Mucosa of descending colon (tissue), 3 donors: ENCODE results near the gene TOP2A. TPM values are rescaled to one million over a fixed set of nuclear protein-coding genes. Genes with fewer than 3 reads are reported as not detected.

ENCODE experiments used
- ATAC-seq: fragments of 200-7000 bp; cut with Tn5 transposase; one replicate; pipeline ENCODE4 v1.9.1; 2020; ENCODE audit warnings: mild to moderate bottlenecking, moderate library complexity
- DNase-seq, 3 donors: peaks; one replicate each; pipeline ENCODE4 v3.0.0-alpha.2; 2020
- H3K36me3 ChIP-seq: fragments of 200-600 bp; one replicate; pipeline ENCODE4 v1.8.0; 2021; ENCODE audit warnings: low read depth, mild to moderate bottlenecking
- H3K4me1 ChIP-seq: fragments of 200-600 bp; one replicate; pipeline ENCODE4 v1.8.0; 2021; ENCODE audit warnings: low read depth, mild to moderate bottlenecking
- H3K4me3 ChIP-seq: fragments of 200-600 bp; one replicate; pipeline ENCODE4 v1.8.0; 2021; ENCODE audit warnings: mild to moderate bottlenecking
- H3K9me3 ChIP-seq: fragments of 200-600 bp; one replicate; pipeline ENCODE4 v1.8.0; 2021; ENCODE audit warnings: mild to moderate bottlenecking
- intact Hi-C, 2 donors: fragments of 100-400 bp; cut with DNase I in 1 of 2; cut with micrococcal nuclease in 1 of 2; formaldehyde crosslinking; loops; one replicate each; pipeline versions ENCODE4 v1.11.0 to v1.11.1; 2022; cut with DNase I, micrococcal nuclease
- total RNA-seq, 3 donors: library from RNA; stranded (reverse); fragmentation: NEBNext Ultra II Directional in 2 of 3; extraction: Animal tissue kit (Norgen Biotek cat#: 25700) in 2 of 3; gene quantifications; one replicate each; pipeline versions ENCODE4 v1.2.1 to v1.2.4, GENCODE V29; 2021 to 2023
- TF ChIP-seq, protein P1 (sequence below): fragments of 200-600 bp; IDR thresholded peaks from one replicate; pipeline ENCODE4 v1.8.0; 2022; ENCODE audit warnings: antibody characterized with exemption, mild to moderate bottlenecking
- donor health status: DM: no; HTN: no; CAD: no; lungs with moderate emphysema.
- donor health status: DM: no; HTN: no; CAD: no.
- donor health status: DM: no; HTN: yes; CAD: no.

TOP2A gene
- total RNA-seq, 3 donors from 2014 or later, result 6.9 to 50.1 (median 11.4) TPM

DNA sequence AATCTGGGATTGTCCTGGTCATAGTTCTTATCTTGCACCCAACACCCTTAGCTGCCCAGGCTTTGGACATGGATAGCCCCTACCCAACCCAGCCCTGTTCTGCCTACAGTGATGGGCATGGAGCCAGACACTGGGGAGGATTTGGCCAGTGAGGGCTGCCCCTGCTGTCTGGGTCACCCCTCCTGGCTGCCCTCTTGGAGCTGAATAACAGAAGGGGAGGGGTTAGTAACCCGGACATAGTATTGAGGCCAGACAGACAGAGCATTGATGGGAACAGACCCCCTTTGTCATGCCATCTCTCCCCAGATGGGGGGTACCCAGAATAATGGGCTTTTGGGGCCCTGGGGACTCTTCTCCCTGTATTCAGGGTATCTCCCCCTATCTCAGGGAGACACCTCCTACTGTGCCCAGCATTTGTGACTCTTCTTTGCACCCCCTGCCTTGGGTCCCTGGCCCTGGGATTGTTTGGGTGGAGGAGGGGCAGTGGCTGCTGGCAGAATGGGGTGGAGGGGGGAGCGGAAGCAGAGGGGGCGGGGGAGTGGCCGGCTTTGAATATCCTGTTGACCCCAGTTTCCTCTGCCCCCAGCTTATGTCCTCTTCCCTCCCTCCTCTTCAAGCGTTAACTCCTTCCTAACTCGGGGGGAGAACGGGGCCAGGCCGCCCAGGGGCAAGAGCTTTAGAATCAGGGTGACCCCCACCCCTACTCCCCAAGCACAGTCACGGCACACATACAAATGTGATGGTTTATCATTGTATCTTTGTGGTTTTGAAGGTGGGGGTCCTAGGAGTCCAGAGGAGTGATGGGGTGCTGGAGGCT lies 70.2 kb downstream of the TOP2A start:
- peaks cover 8% of the 10 kb centered on the region for H3K36me3 ChIP-seq
- no peak for ATAC-seq
- peaks cover 55% of the 10 kb centered on the region for H3K4me1 ChIP-seq
- TF ChIP-seq, protein P1, sequence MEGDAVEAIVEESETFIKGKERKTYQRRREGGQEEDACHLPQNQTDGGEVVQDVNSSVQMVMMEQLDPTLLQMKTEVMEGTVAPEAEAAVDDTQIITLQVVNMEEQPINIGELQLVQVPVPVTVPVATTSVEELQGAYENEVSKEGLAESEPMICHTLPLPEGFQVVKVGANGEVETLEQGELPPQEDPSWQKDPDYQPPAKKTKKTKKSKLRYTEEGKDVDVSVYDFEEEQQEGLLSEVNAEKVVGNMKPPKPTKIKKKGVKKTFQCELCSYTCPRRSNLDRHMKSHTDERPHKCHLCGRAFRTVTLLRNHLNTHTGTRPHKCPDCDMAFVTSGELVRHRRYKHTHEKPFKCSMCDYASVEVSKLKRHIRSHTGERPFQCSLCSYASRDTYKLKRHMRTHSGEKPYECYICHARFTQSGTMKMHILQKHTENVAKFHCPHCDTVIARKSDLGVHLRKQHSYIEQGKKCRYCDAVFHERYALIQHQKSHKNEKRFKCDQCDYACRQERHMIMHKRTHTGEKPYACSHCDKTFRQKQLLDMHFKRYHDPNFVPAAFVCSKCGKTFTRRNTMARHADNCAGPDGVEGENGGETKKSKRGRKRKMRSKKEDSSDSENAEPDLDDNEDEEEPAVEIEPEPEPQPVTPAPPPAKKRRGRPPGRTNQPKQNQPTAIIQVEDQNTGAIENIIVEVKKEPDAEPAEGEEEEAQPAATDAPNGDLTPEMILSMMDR, result no peak
- no peaks in the 10 kb centered on the region for H3K9me3 ChIP-seq
- DNase-seq, result peak in 1 of 3 donors; percentile 42
- intact Hi-C loops, result no loop called here
- H3K4me3 ChIP-seq, result no peak overlapping the region

DNA sequence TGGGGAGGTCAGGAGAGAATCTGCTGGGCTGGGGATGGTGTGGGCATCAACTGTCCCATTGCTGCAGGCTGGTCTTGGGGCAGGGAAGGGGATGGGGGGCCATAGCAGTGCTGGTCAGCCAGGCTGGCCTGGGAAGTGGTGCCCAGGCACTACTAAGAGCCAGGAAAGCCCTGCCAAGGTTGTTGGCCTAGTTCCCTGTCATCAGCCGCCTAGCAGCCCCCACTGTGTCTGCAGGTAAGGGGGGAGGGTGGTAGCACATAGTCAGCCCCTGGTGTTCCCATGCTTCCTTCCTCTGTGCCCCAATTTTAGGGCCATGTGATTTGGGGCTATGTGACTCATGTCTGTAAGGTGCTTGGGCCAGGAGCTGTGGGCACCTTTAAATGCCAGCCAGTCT lies 70.9 kb downstream of the TOP2A start:
- no peaks in the 10 kb centered on the region for H3K9me3 ChIP-seq
- TF ChIP-seq, protein P1, result no peak
- no peak overlapping the region for H3K4me3 ChIP-seq
- H3K36me3 ChIP-seq, result peaks cover 2% of the 10 kb centered on the region
- ATAC-seq, result no peak
- peaks cover 55% of the 10 kb centered on the region for H3K4me1 ChIP-seq
- DNase-seq, result no peak
- intact Hi-C loops, result no loop called here

DNA sequence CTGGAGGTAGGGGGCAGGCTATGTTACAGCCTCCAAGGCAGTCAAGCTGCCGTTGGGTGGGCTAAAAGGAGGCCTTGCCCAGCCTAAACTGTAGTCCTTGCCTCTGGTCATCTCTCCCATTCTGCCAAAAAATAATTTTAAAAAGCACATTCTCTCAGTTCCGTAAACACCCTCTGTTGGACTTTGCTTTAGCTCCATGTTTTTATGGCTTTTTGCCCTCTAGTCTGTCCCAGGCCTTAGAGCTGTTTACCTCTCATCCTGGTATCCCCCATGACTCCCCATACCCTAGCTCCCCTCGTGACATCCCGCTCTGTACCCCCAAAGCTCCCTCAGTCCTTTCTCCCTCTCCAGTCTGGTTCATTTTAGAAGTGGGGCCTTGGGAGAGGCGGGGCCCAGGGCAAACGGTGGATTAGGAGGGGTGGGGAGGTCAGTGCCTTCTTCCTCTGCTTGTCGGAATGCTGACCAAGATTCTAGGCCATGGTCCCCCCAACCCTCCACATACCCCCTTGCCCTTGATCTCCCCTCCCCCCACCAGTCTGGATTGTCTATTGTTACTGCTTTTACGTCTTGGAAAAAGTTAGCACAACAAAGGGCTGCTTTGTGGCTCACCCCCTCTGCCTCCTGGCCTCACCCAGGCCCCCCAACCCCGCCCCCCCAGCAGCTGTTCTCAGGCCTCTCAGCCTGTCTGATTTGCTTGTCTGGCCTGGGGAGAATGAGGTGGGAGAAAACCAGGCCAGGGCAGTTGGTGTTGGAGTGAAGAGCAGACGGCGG lies 71.5 kb downstream of the TOP2A start:
- TF ChIP-seq, protein P1, result no peak
- Histone ChIP-seq H3K4me1 (peaks cover 55% of the 10 kb centered on the region), H3K4me3 (no peak overlapping the region), H3K9me3 (no peaks in the 10 kb centered on the region), H3K36me3 (no peaks in the 10 kb centered on the region)
- intact Hi-C loops, result no loop called here
- ATAC-seq (peak; percentile 7), DNase-seq (peak in 1 of 3 donors; percentile 52)

DNA sequence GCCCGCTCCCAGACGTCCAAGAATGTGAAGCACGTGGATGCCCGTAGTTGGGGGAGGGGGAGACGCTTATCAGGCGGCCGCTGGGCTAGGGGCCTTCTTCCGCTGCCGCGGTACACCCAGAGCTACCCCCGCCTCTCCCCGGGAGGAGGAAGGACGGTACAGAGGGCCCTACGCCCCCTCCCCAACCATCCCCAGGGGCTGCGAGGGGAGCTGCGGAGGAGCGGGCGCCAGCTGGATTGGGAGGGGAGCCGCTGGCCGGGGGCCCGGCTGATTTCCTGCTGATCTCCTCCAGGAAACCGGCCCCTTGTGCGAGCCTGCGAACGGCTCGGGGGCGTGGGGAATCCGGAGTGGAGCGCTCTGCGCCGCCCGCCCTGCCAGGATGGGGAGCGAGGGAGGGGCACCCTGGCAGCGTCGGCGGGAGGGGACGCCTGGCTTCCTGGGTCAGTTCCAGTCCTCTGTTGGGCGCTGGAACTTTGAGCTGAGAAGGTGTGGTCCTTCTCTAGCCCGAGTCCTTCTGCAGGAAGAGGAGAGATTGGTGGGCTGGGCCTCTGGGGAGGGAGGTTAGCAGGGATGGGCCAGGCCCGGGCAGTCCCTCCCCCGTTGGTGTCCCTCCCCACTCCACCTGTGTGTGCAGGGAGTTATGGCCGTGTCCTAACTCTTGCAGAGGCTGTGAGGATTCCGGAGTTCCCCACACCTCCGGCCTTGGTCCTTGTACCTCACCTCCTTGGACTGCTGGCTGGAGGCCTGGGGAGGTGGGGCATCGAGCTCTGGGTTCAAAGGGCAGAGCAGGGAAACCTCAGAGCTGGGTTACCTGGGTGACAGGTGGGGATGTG lies 72.3 kb downstream of the TOP2A start:
- peak overlapping the region; percentile 15 for H3K4me3 ChIP-seq
- intact Hi-C loops, result no loop called here
- no peaks in the 10 kb centered on the region for H3K36me3 ChIP-seq
- TF ChIP-seq, protein P1, result no peak
- DNase-seq (peak; percentile 90 to 93 (median 91)), ATAC-seq (peak; percentile 76)
- H3K9me3 ChIP-seq, result no peaks in the 10 kb centered on the region
- peaks cover 62% of the 10 kb centered on the region for H3K4me1 ChIP-seq

DNA sequence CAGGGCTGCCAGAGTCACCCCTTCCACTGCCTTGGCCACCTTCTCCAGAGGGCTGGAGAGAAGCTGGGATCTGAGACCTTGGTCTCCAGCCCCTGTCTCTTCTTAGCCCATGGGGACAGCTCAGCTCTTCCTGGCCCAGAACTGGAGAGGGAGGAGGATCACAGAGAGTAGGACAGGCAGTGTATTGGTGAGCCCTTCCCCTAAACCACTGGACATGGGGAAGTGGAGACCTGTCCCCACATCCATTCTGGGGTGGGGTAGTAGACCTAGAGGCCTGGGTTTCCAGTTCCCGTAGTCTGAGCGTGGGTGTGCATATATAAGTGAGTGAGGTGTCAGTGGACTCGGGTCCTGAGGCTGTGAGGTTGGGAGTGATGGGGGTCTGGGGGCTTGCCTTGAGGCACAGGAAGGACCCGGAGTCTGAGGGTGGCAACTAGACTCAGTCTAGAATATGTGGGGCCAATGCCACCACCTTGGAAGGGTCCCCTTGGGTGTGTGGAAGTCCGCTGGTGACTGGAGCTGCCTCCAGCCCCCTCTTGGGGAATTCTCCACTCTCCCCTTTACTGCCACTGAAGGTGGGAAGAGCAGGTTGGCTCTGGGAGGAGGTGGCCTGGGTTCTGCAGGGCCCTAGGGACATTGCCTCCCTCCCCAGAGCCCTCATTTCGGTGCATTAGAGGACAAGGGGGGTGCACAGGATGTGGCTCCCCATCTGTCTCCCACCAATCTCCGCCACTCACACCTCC lies 73.1 kb downstream of the TOP2A start:
- ATAC-seq (no peak), DNase-seq (peak in 1 of 3 donors; percentile 49)
- Histone ChIP-seq H3K4me3 (peak overlapping the region; percentile 15), H3K4me1 (peaks cover 67% of the 10 kb centered on the region), H3K9me3 (no peaks in the 10 kb centered on the region), H3K36me3 (no peaks in the 10 kb centered on the region)
- TF ChIP-seq, protein P1, result no peak
- intact Hi-C loops, result no loop called here
